HCT116 (cell line): ENCODE results near the gene ARHGAP20. TPM values are rescaled to one million over a fixed set of nuclear protein-coding genes. Genes with fewer than 3 reads are reported as not detected.

ENCODE experiments used
- ATAC-seq: fragments of 200-7000 bp; cut with Tn5 transposase; 2 replicates; pipeline ENCODE4 v1.9.1; 2020; ENCODE audit warnings: mild to moderate bottlenecking, moderate library complexity
- BruUV-seq: library from RNA; stranded (reverse); fragments of 400-500 nt; replicated peaks from 2 replicates; lab custom pipeline; 2021; lab: Mats Ljungman, UMichigan
- CTCF ChIA-PET: fragments of 300-600 bp; sonication (Branson Sonifier 250); formaldehyde crosslinking; loops from one replicate; lab custom pipeline; 2021; ENCODE audit warnings: antibody characterized with exemption; lab: Charles Lee
- POLR2A ChIA-PET: fragments of 300-600, 350-600 bp; sonication (Branson Sonifier 250); formaldehyde crosslinking; loops from one replicate; lab custom pipeline; 2021; ENCODE audit warnings: antibody characterized with exemption; lab: Charles Lee
- RAD21 ChIA-PET, 2 experiments: fragments of 300-600 bp; sonication (Branson Sonifier 250); formaldehyde crosslinking; loops; one replicate each; lab custom pipeline; 2023; ENCODE audit warnings: low total read pairs in 2 of 2; ENCODE audit not compliant: uncharacterized antibody in 2 of 2, unreplicated experiment in 2 of 2, low non-redundant PET in 1 of 2; lab: Charles Lee
- DNase-seq: peaks from one replicate; pipeline ENCODE4 v3.0.0-alpha.2; 2010; ENCODE audit warnings: low read depth, low spot score
- H2AFZ ChIP-seq: fragments of 200-600 bp; shearing (Covaris generic), sonication (generic); 2 replicates; pipeline ENCODE4 v1.6.1; 2017; ENCODE audit warnings: low read depth, mixed run types, mixed read lengths, antibody characterized with exemption, low read length; ENCODE audit not compliant: poor library complexity, severe bottlenecking
- H3K27ac ChIP-seq: 2 replicates; pipeline ENCODE4 v1.5.1; 2012; ENCODE audit warnings: low read depth, low read length
- H3K27me3 ChIP-seq: fragments of 200-600 bp; sonication (generic); 2 replicates; pipeline ENCODE4 v1.6.1; 2016; ENCODE audit warnings: mixed run types, low read length, mixed read lengths; ENCODE audit not compliant: insufficient read depth
- H3K36me3 ChIP-seq, 2 experiments: fragments of 200-500 bp in 1 of 2; fragments of 200-600 bp in 1 of 2; sonication (Bioruptor generic) in 1 of 2; sonication (generic) in 1 of 2; 2 replicates each; pipeline versions ENCODE4 v1.5.1 to v1.6.1; 2014 to 2016; ENCODE audit warnings: low read length in 2 of 2, inconsistent platforms in 1 of 2, mixed read lengths in 1 of 2, mixed run types in 1 of 2; ENCODE audit not compliant: insufficient read depth in 2 of 2, control insufficient read depth in 1 of 2
- H3K4me1 ChIP-seq, 2 experiments: fragments of 200-600 bp in 1 of 2; sonication (generic) in 1 of 2; 2 replicates each; pipeline versions ENCODE4 v1.5.1 to v1.6.1; 2012 to 2017; ENCODE audit warnings: low read length in 2 of 2, inconsistent platforms in 1 of 2, mild to moderate bottlenecking in 1 of 2, mixed read lengths in 1 of 2, mixed run types in 1 of 2, moderate library complexity in 1 of 2; ENCODE audit not compliant: insufficient read depth in 2 of 2, control insufficient read depth in 1 of 2
- H3K4me2 ChIP-seq: fragments of 200-600 bp; sonication (generic); 2 replicates; pipeline ENCODE4 v1.6.1; 2017; ENCODE audit warnings: mixed run types, low read length, mixed read lengths
- H3K4me3 ChIP-seq, 2 experiments: fragments of 200-600 bp in 1 of 2; sonication (generic) in 1 of 2; replicated peaks in 1 of 2; 2 replicates each; pipeline ENCODE4 v1.5.1; 2011 to 2016; ENCODE audit warnings: low read length in 2 of 2, control low read depth in 1 of 2, low read depth in 1 of 2, mild to moderate bottlenecking in 1 of 2, mixed read lengths in 1 of 2, mixed run types in 1 of 2
- H3K79me2 ChIP-seq: fragments of 200-600 bp; sonication (generic); 2 replicates; pipeline ENCODE4 v1.6.1; 2017; ENCODE audit warnings: mild to moderate bottlenecking, mixed run types, low read length, moderate library complexity, mixed read lengths; ENCODE audit not compliant: insufficient read depth
- H3K9ac ChIP-seq: fragments of 200-600 bp; sonication (generic); 2 replicates; pipeline ENCODE4 v1.6.1; 2016; ENCODE audit warnings: low read length, mixed read lengths
- H3K9me2 ChIP-seq: fragments of 200-600 bp; sonication (generic), shearing (Covaris generic); 2 replicates; pipeline ENCODE4 v1.6.1; 2017; ENCODE audit warnings: mixed run types, mild to moderate bottlenecking, moderate library complexity; ENCODE audit not compliant: insufficient read depth
- H3K9me3 ChIP-seq, 2 experiments: fragments of 200-500 bp in 1 of 2; fragments of 200-600 bp in 1 of 2; sonication (Bioruptor generic) in 1 of 2; sonication (generic) in 1 of 2; 2 replicates each; pipeline ENCODE4 v1.6.1; 2014 to 2017; ENCODE audit warnings: low read length in 2 of 2, mixed read lengths in 2 of 2, inconsistent platforms in 1 of 2, low read depth in 1 of 2, mild to moderate bottlenecking in 1 of 2, mixed run types in 1 of 2, moderate library complexity in 1 of 2; ENCODE audit not compliant: control insufficient read depth in 1 of 2, insufficient read depth in 1 of 2
- H4K20me1 ChIP-seq: fragments of 200-600 bp; sonication (generic), shearing (Covaris generic); 2 replicates; pipeline ENCODE4 v1.6.1; 2017; ENCODE audit warnings: mixed run types, mild to moderate bottlenecking, moderate library complexity; ENCODE audit not compliant: insufficient read depth
- EZH2 ChIP-seq: fragments of 200-600 bp; sonication (generic); IDR thresholded peaks from 2 replicates; pipeline ENCODE4 v1.6.1; 2017; ENCODE audit warnings: antibody characterized with exemption, mixed run types
- JUND ChIP-seq: IDR thresholded peaks from 2 replicates; pipeline ENCODE4 v1.6.1; 2012
- POLR2AphosphoS5 ChIP-seq: IDR thresholded peaks from 2 replicates; pipeline ENCODE4 v1.6.1; 2011; ENCODE audit warnings: mild to moderate bottlenecking, low read depth, low read length, moderate library complexity
- RAD21 ChIP-seq: IDR thresholded peaks from 2 replicates; pipeline ENCODE4 v1.6.1; 2012; ENCODE audit warnings: low read depth, mild to moderate bottlenecking
- SP1 ChIP-seq: IDR thresholded peaks from 2 replicates; pipeline ENCODE4 v1.6.1; 2012; ENCODE audit warnings: low read depth
- SRF ChIP-seq: IDR thresholded peaks from 2 replicates; pipeline ENCODE4 v1.6.1; 2012; ENCODE audit warnings: low read depth
- TCF7L2 ChIP-seq: IDR thresholded peaks from 2 replicates; pipeline ENCODE4 v1.7.0; 2011; ENCODE audit warnings: borderline replicate concordance, inconsistent platforms; ENCODE audit not compliant: insufficient read depth, insufficient read length; ENCODE audit errors: extremely low read depth
- YY1 ChIP-seq: IDR thresholded peaks from 2 replicates; pipeline ENCODE4 v1.6.1; 2011; ENCODE audit warnings: low read length, low read depth, moderate library complexity, mild to moderate bottlenecking; ENCODE audit not compliant: insufficient replicate concordance; ENCODE audit errors: extremely low read depth
- ZNF274 ChIP-seq: fragments of 200-500 bp; sonication (Bioruptor generic); IDR thresholded peaks from 2 replicates; pipeline ENCODE4 v1.6.1; 2014; ENCODE audit warnings: mild to moderate bottlenecking, low read depth, low read length, inconsistent platforms
- intact Hi-C: fragments of 100-400 bp; cut with micrococcal nuclease; formaldehyde crosslinking; loops from 2 replicates; pipeline ENCODE4 v1.10.0; 2022
- total RNA-seq: library from RNA; stranded (reverse); gene quantifications from one replicate; pipeline ENCODE4 v1.2.1, GENCODE V29; 2021; ENCODE audit not compliant: unreplicated experiment
- TF ChIP-seq, protein P1 (sequence below): IDR thresholded peaks from 2 replicates; pipeline ENCODE4 v1.6.1; 2012

The ARHGAP20 gene
- total RNA-seq, 1 experiment from 2014 or later = not detected

DNA sequence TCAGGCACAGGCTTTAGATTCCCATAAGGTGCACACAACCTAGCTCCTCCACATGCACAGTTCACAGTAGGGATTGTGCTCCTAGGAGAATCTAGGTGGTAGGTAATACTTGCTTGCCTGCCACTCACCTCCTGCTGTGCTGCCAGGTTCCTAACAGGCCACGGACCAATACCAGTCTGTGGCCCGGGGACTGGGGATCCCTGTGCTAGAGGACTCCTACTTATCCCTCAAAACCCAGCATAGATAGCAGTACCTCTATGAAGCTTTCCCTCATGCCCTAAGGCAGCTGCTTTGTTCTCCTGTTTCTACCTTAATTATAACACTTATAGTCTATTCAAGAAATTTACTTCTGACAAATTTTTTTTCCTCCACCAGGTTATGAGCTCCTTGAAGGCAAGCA, 36.7 kb downstream of the ARHGAP20 start (continued):
- no peak for TF ChIP-seq ZNF274
- TF ChIP-seq RAD21 = no peak

DNA sequence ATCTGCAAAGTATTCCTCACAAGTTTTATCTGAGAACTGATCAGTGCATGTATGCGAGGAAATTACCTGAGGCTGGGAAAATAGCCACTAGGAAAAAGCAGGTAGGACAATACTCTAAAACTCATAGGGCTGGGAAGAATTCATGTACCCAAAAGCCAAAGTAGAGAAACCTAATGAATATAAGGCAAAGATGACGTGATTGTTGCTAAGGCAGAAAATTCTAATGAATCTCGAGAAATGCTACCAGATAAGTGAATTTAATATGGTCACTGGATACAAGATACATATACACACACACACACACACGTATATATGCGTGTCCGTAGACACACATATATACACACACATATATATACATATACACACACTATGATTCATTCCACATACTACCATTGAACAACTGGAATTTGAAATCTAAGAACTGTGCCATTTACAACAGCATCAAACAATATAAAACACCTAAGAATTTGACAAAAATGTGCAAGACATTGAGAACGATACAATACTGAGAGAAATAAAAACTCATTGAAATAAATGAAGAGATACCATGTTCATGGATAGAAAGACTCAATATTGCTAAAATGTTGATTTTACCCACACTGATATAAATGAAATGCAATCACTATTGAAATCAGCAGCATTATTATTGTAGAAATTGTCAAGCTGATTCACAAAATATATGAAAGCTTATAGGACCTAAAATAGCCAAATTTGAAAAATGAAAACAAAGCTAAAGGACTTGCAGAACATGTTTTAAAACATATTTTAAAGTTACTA, 46.4 kb downstream of the ARHGAP20 start:
- no TSS peak for BruUV-seq
- H3K27ac ChIP-seq = no peak overlapping the region
- H3K36me3 ChIP-seq = no peaks in the 10 kb centered on the region
- ChIA-PET CTCF (no interaction called here), POLR2A (no interaction called here), RAD21 (no interaction called here)
- TF ChIP-seq RAD21 (no peak), POLR2AphosphoS5 (no peak), YY1 (no peak), SRF (no peak), SP1 (no peak), JUND (no peak), EZH2 (no peak), TCF7L2 (no peak)
- TF ChIP-seq, protein P1, sequence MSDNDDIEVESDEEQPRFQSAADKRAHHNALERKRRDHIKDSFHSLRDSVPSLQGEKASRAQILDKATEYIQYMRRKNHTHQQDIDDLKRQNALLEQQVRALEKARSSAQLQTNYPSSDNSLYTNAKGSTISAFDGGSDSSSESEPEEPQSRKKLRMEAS = no peak
- H3K4me2 ChIP-seq = no peak overlapping the region
- no peaks in the 10 kb centered on the region; the same call in 1 of the 2 replicates for H3K27me3 ChIP-seq
- H3K79me2 ChIP-seq = no peaks in the 10 kb centered on the region
- DNase-seq (no peak), ATAC-seq (no peak)
- H3K4me3 ChIP-seq = no peak overlapping the region
- no peaks in the 10 kb centered on the region for H4K20me1 ChIP-seq
- no peak overlapping the region for H3K9ac ChIP-seq
- intact Hi-C loops = no loop called here
- H3K4me1 ChIP-seq = no peaks in the 10 kb centered on the region
- no peaks in the 10 kb centered on the region; the same call in 1 of the 2 replicates for H3K9me2 ChIP-seq
- H2AFZ ChIP-seq = no peak overlapping the region
- H3K9me3 ChIP-seq = no peaks in the 10 kb centered on the region
